Breast epithelium (tissue), 3 donors: ENCODE data around the gene CERS3.

Experiments used
- POLR2A ChIP-seq: fragments of 450-650 bp; IDR thresholded peaks from one replicate; pipeline ENCODE4 v1.6.1; 2016; ENCODE audit warnings: antibody characterized with exemption, mild to moderate bottlenecking, moderate library complexity
- POLR2AphosphoS5 ChIP-seq, 3 donors: sonication (generic); formaldehyde crosslinking; IDR thresholded peaks; one replicate each; pipeline ENCODE4 v1.6.1; 2017; ENCODE audit warnings: antibody characterized with exemption in 3 of 3
- TF ChIP-seq, protein P1 (sequence below), 3 donors: fragments of 450-650 bp; IDR thresholded peaks; one replicate each; pipeline ENCODE4 v1.5.1; 2016 to 2017; ENCODE audit warnings: antibody characterized with exemption in 3 of 3, mild to moderate bottlenecking in 3 of 3, moderate library complexity in 3 of 3

DNA sequence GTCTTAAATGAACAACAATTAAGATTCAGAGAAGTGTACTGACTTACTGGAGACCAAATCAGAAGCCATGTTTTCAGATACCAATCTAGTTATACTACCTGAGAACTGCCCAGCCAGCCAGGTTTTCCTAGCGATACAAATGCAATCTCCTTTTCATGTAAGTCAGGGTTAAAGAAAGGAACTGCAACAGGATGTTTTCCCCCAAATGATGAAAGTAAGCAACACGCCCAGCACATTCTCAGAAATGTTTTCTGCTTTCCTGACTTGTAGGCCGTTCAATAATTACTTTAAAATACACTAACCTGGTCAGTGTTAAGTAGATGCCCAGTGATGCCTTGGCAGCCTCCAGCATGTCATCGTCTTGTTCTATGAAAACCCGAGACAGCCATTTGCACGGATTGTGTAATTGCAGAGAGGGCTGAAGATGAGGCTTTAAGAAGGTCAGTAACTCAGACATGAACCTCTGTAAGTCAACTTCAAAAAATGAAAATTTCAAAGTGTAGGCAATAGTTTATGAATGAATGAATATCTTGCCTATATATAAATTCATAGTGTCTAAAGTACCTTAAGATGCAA, 42.9 kb upstream of the CERS3 start:
- TF ChIP-seq, protein P1, sequence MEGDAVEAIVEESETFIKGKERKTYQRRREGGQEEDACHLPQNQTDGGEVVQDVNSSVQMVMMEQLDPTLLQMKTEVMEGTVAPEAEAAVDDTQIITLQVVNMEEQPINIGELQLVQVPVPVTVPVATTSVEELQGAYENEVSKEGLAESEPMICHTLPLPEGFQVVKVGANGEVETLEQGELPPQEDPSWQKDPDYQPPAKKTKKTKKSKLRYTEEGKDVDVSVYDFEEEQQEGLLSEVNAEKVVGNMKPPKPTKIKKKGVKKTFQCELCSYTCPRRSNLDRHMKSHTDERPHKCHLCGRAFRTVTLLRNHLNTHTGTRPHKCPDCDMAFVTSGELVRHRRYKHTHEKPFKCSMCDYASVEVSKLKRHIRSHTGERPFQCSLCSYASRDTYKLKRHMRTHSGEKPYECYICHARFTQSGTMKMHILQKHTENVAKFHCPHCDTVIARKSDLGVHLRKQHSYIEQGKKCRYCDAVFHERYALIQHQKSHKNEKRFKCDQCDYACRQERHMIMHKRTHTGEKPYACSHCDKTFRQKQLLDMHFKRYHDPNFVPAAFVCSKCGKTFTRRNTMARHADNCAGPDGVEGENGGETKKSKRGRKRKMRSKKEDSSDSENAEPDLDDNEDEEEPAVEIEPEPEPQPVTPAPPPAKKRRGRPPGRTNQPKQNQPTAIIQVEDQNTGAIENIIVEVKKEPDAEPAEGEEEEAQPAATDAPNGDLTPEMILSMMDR (IDR thresholded peaks at IDR 0.05), result no peak
- TF ChIP-seq POLR2A (no peak), POLR2AphosphoS5 (IDR thresholded peaks at IDR 0.05) (no peak)
